WI38 (cell line): Measurements from ENCODE around the gene NKX3-2.

Experiments
- H3K4me3 ChIP-seq: 2 replicates; pipeline ENCODE4 v1.5.1; 2011; ENCODE audit warnings: low read depth, mild to moderate bottlenecking, control low read depth, low read length
- CTCF ChIP-seq: IDR thresholded peaks from 2 replicates; pipeline ENCODE4 v1.5.1; 2012; ENCODE audit warnings: low read depth, mild to moderate bottlenecking, control low read depth, low read length

Gene NKX3-2

DNA sequence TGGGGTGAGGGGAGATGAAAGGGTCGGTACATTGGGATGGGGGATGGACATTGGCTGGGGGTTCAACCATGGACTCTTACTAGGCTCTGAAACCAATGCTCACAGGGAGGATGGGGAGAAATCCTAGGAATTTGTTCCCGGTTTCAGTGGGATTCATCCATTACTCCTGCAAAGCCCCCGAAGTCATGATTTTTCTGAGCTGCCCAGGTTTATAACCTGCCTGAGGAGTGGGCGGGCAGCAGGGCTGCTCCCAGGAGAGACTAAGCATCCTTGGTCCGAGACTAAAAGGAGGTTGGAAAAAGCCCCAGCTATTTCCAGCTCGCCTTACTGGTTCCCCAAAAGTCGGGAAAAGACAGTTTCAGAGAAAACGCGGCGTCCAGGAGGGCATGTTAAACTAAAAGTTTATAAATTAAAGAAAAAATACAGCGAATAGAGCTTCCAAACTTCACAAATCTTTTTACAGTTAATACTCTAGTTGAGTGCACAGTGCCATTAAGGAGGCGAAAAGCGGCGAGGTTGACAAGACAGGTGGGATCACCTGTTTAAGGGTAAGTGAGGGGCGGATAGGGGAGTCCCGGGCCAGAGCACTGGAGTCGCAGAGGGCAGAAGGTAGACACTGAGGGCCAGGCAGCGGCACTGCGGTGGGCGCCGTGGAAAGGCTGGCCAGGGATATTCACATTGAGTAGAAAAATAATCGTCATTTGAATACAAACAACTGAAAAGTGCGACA lies 3.7 kb downstream of the NKX3-2 start:
- TF ChIP-seq CTCF = no peak
- no peak overlapping the region for H3K4me3 ChIP-seq

DNA sequence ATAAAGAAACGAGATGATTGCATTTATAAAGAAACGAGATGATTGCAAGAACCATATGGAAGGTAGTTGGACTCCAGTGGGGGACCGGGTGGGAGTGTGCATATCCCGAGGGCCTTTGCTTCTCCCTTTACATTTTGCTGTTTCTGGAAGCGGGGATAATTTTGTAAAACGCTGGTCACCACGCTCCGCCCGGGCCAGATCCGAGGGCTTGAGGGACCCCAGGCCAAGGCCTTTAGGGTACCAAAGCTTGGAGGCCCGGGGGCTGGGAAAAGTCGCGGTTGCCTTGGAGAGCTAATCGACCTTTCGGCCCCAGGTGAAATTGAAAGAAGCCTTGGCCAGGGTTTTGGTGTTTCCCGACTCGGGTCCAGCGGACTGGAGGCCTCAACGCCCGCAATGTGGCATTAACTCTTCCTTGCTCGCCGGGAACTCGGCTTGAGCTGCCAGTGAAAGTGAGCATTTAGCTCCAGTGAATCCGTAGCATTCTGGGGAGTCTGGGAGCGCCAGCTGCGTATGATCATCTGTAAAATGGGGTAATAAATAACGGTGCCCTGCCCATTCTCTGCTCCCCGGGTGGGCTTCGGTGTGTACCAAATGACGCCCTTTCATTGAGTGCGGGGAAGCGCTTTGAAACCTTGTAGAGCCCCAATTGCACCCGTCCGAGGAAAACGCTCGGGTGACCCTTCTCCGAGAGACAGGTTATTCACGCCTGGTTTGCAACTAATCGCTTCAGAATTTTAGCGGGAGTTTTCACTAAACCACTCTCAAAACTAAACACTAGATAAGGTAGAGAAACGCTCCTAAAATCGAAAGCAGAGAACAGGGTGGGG lies 4.5 kb downstream of the NKX3-2 start:
- no peak for TF ChIP-seq CTCF
- no peak overlapping the region for H3K4me3 ChIP-seq

- TF ChIP-seq CTCF = no peak
- H3K4me3 ChIP-seq = no peak overlapping the region
Measured at GRCh38 chr4:13539047-13539618, 5.2 kb downstream of the NKX3-2 start.

GRCh38 chr4:13538427-13538973 lies 5.8 kb downstream of the NKX3-2 start:
- no peak overlapping the region for H3K4me3 ChIP-seq
- TF ChIP-seq CTCF = no peak

- no peak overlapping the region for H3K4me3 ChIP-seq
- no peak for TF ChIP-seq CTCF
Measured at GRCh38 chr4:13537832-13538177, 6.5 kb downstream of the NKX3-2 start.

DNA sequence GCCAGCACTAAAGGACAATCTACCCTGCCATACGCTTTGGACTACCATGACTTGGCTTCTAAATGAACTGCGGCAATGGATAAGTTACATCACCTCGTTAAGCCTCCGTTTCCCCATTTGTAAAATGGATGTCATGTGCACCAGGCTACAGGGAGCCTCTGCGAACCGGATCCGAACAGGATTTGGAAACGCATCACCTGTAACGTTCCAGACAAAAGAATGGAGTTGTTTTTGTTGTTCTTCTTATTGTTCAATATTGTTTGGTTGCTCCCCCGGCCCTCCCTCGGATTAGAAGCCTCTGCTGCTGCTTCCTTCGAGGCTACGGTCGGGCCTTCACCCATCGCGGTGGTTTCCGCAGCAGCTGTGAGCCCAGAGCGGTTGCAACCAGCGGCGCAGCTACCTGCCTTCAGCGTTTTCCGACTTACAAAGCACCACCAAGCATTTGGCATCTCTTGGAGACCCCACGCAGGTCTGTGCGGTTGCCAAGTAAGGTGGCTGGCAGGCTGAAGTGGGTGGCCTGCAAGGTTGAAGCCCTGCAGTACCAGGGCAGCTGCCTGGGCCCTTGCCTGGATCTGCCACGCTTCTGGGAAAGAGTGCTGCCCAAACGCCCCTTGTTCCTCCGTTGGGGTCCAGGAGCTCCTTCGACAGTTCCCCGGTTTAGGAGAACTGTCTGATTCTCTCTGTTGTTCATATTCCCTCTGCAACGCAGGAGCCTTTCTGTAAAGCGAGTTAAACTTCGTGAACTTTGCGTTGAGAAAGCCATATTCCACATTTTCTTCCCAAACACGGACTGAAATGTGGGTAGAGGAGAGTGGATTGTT lies 7.1 kb downstream of the NKX3-2 start:
- TF ChIP-seq CTCF = no peak
- H3K4me3 ChIP-seq = no peak overlapping the region
